GM12875 (cell line): ENCODE measurements around the gene NAALADL2.

Source experiments
- H3K4me3 ChIP-seq: one replicate; pipeline ENCODE4 v1.5.1; 2011; ENCODE audit warnings: low read depth, low read length, control low read depth
- TF ChIP-seq, protein P1 (sequence below): IDR thresholded peaks from 2 replicates; pipeline ENCODE4 v1.5.1; 2011; ENCODE audit warnings: low read depth, mild to moderate bottlenecking, control low read depth, inconsistent platforms, low read length, moderate library complexity, borderline replicate concordance; ENCODE audit not compliant: insufficient read depth

NAALADL2 gene

GRCh38 chr3:175005193-175005592 lies 146.1 kb downstream of the NAALADL2 start:
- no peak overlapping the region for H3K4me3 ChIP-seq
- TF ChIP-seq, protein P1, sequence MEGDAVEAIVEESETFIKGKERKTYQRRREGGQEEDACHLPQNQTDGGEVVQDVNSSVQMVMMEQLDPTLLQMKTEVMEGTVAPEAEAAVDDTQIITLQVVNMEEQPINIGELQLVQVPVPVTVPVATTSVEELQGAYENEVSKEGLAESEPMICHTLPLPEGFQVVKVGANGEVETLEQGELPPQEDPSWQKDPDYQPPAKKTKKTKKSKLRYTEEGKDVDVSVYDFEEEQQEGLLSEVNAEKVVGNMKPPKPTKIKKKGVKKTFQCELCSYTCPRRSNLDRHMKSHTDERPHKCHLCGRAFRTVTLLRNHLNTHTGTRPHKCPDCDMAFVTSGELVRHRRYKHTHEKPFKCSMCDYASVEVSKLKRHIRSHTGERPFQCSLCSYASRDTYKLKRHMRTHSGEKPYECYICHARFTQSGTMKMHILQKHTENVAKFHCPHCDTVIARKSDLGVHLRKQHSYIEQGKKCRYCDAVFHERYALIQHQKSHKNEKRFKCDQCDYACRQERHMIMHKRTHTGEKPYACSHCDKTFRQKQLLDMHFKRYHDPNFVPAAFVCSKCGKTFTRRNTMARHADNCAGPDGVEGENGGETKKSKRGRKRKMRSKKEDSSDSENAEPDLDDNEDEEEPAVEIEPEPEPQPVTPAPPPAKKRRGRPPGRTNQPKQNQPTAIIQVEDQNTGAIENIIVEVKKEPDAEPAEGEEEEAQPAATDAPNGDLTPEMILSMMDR = no peak

DNA sequence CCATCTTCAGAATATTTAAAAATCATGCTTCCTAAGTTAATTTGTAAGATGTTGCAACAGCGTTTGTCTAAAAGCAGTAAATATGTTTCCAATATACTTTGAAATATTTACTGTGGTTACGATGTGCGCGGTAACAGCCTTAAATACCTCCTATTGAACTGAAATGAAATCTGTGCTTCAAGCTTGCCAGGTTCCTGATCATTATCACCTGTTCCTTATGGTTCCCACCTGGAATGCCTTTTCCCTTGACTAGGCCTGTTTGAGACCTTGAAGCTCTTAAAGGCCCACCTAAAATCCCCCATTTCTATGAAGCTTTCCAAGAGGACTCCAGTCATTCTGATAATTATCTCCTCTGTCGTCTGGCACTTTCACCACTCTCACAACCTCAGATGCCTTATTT lies 146.7 kb downstream of the NAALADL2 start:
- TF ChIP-seq, protein P1 = no peak
- H3K4me3 ChIP-seq = no peak overlapping the region

DNA sequence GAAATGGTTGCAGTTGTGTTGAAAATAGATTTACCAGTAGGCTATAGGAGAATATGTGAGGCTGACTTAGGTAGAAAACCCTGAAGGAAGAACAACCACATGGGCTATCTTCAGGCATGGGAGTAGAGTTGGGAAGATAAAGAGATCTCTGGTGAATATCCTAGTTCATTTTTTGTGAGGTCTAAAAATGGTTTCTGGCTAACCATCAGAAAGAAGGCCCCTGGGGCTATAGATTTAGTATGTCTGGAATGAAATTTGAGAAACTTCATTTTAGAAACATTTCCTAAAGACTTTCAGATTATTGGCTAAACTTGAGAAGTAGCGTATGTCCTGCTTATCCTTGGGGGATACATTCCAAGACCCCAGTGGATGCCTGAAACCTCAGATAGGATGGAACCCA lies 148.2 kb downstream of the NAALADL2 start:
- TF ChIP-seq, protein P1 = no peak

GRCh38 chr3:175009295-175009694 lies 150.2 kb downstream of the NAALADL2 start:
- TF ChIP-seq, protein P1 = no peak
- no peak overlapping the region for H3K4me3 ChIP-seq

More for the DNA sequence above, 148.2 kb downstream of the NAALADL2 start:
- no peak overlapping the region for H3K4me3 ChIP-seq

GRCh38 chr3:175015056-175015635 lies 156.0 kb downstream of the NAALADL2 start:
- no peak overlapping the region for H3K4me3 ChIP-seq
- TF ChIP-seq, protein P1 = no peak

DNA sequence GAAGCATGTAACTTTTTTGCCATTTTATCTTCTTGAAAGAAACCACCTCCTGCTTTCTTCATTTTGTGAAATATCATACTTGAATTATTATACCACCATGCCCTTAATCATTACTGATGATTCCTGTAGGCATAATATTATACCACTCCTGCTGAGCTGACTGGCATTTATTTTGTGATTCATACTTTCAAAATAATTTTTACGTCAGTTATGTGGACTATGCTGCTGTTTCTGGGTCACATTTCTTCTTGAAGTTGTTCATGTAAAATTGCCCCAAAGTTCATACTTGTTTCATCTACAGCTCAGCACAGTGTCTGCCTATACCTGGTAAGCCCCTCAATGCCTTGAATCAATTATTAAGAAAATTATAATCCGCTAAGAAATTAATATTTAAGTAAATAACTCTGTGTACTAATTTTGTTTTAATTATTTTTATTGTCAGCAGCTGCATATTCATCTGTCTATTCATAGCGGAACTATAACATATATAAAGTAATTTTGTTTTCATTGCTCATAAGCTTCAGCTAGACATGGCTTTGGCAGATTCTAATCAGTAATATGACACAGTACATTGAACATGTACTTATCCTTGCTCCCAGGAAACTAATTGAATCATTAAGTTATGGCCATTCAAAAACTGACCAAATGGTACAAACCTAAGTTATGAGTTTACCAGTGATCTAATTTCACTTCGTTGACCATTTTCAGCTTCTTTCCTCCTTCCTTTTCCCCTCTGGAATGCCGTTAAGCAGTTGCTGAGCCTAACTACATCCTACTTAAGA lies 160.0 kb downstream of the NAALADL2 start:
- TF ChIP-seq, protein P1 = no peak

GRCh38 chr3:175020101-175020500 lies 161.0 kb downstream of the NAALADL2 start:
- TF ChIP-seq, protein P1 = no peak

More for the DNA sequence above, 160.0 kb downstream of the NAALADL2 start:
- H3K4me3 ChIP-seq = no peak overlapping the region

More at GRCh38 chr3:175020101-175020500, 161.0 kb downstream of the NAALADL2 start:
- H3K4me3 ChIP-seq = no peak overlapping the region
